Vagina (tissue), 2 donors: Measurements from ENCODE around the gene TYW5.

Source experiments
- POLR2AphosphoS5 ChIP-seq, 2 donors: sonication (generic); formaldehyde crosslinking; IDR thresholded peaks; one replicate each; pipeline ENCODE4 v1.9.0; 2017; ENCODE audit warnings: antibody characterized with exemption in 2 of 2, mild to moderate bottlenecking in 2 of 2, low read depth in 1 of 2; ENCODE audit not compliant: insufficient read depth in 1 of 2
- TF ChIP-seq, protein P1 (sequence below), 3 experiments: fragments of 450-650 bp in 2 of 3; fragments of 200-600 bp in 1 of 3; sonication (generic) in 1 of 3; IDR thresholded peaks; one replicate each; pipeline ENCODE4 v1.5.1; 2017 to 2019; ENCODE audit warnings: antibody characterized with exemption in 3 of 3, mild to moderate bottlenecking in 2 of 3, moderate library complexity in 2 of 3

DNA sequence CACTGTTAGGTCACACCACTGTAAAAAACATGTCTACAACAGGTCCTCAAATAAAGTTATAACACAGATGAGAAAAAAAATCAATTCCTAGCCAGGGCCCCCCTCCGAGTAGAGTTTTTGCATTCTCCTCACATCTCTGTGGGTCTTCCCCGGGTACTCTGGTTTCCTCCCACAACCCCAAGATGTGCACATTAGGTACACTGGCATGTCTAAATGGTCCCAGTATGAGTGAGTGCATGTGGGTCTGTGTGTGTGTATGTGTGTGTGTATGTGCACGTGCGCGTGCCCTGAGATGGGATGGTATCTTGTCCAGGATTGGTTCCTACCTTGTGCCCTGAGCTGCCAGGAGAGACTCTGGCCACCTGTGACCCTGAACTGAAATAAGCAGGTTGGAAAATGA is 4.9 kb downstream of the TYW5 start:
- no peak for TF ChIP-seq POLR2AphosphoS5 (IDR thresholded peaks at IDR 0.05; ENCODE audit: insufficient read depth in 1 of 2, low read depth in 1 of 2)
- TF ChIP-seq, protein P1, sequence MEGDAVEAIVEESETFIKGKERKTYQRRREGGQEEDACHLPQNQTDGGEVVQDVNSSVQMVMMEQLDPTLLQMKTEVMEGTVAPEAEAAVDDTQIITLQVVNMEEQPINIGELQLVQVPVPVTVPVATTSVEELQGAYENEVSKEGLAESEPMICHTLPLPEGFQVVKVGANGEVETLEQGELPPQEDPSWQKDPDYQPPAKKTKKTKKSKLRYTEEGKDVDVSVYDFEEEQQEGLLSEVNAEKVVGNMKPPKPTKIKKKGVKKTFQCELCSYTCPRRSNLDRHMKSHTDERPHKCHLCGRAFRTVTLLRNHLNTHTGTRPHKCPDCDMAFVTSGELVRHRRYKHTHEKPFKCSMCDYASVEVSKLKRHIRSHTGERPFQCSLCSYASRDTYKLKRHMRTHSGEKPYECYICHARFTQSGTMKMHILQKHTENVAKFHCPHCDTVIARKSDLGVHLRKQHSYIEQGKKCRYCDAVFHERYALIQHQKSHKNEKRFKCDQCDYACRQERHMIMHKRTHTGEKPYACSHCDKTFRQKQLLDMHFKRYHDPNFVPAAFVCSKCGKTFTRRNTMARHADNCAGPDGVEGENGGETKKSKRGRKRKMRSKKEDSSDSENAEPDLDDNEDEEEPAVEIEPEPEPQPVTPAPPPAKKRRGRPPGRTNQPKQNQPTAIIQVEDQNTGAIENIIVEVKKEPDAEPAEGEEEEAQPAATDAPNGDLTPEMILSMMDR (IDR thresholded peaks at IDR 0.05) = no peak
